H9 (cell line): ENCODE measurements around the gene SETBP1. TPM values are rescaled to one million over a fixed set of nuclear protein-coding genes. Genes with fewer than 3 reads are reported as not detected.

Source experiments
- DNase-seq: peaks from one replicate; pipeline ENCODE4 v3.0.0-alpha.2; 2017
- H2AFZ ChIP-seq: one replicate; pipeline ENCODE4 v1.6.1; 2013; ENCODE audit warnings: mild to moderate bottlenecking, low read length, control low read depth, moderate library complexity
- H2AK5ac ChIP-seq: 2 replicates; pipeline ENCODE4 v1.6.1; 2013; ENCODE audit warnings: low read length, control low read depth, mixed read lengths; ENCODE audit not compliant: insufficient read length
- H2BK120ac ChIP-seq: one replicate; pipeline ENCODE4 v1.6.1; 2013; ENCODE audit warnings: low read depth, mild to moderate bottlenecking, low read length, control low read depth, inconsistent platforms; ENCODE audit not compliant: poor library complexity, severe bottlenecking
- H2BK12ac ChIP-seq: 2 replicates; pipeline ENCODE4 v1.6.1; 2013; ENCODE audit warnings: low read length, control low read depth, mixed read lengths, low read depth; ENCODE audit not compliant: insufficient read length
- H2BK15ac ChIP-seq: 2 replicates; pipeline ENCODE4 v1.6.1; 2013; ENCODE audit warnings: low read depth, low read length, control low read depth
- H2BK20ac ChIP-seq: one replicate; pipeline ENCODE4 v1.6.1; 2013; ENCODE audit warnings: low read depth, mild to moderate bottlenecking, low read length, control low read depth, inconsistent platforms; ENCODE audit not compliant: poor library complexity, severe bottlenecking
- H2BK5ac ChIP-seq: 2 replicates; pipeline ENCODE4 v1.6.1; 2013; ENCODE audit warnings: low read length, control low read depth, mixed read lengths; ENCODE audit not compliant: insufficient read length
- H3K14ac ChIP-seq: 2 replicates; pipeline ENCODE4 v1.6.1; 2013; ENCODE audit warnings: low read length, control low read depth; ENCODE audit not compliant: insufficient read depth
- H3K18ac ChIP-seq: 2 replicates; pipeline ENCODE4 v1.6.1; 2013; ENCODE audit warnings: low read depth, mild to moderate bottlenecking, mixed read lengths, low read length, control low read depth; ENCODE audit not compliant: insufficient read length
- H3K23ac ChIP-seq: 2 replicates; pipeline ENCODE4 v1.6.1; 2013; ENCODE audit warnings: low read length, control low read depth, mixed read lengths, low read depth; ENCODE audit not compliant: insufficient read length
- H3K23me2 ChIP-seq: 2 replicates; pipeline ENCODE4 v1.6.1; 2013; ENCODE audit warnings: low read depth, mild to moderate bottlenecking, mixed read lengths, low read length, control low read depth; ENCODE audit not compliant: insufficient read length, poor library complexity, severe bottlenecking
- H3K27ac ChIP-seq: 2 replicates; pipeline ENCODE4 v1.5.1; 2013; ENCODE audit warnings: low read length, control low read depth, mixed read lengths, low read depth; ENCODE audit not compliant: insufficient read length
- H3K27me3 ChIP-seq: 2 replicates; pipeline ENCODE4 v1.6.1; 2013; ENCODE audit warnings: low read length, control low read depth, inconsistent platforms; ENCODE audit not compliant: insufficient read depth
- H3K4ac ChIP-seq: 2 replicates; pipeline ENCODE4 v1.6.1; 2013; ENCODE audit warnings: low read depth, mild to moderate bottlenecking, control low read depth, inconsistent platforms, low read length, moderate library complexity
- H3K4me1 ChIP-seq: 2 replicates; pipeline ENCODE4 v1.6.1; 2013; ENCODE audit warnings: low read length, control low read depth, inconsistent platforms; ENCODE audit not compliant: insufficient read depth
- H3K4me2 ChIP-seq: 2 replicates; pipeline ENCODE4 v1.6.1; 2013; ENCODE audit warnings: low read length, control low read depth, mixed read lengths; ENCODE audit not compliant: insufficient read length, insufficient read depth
- H3K56ac ChIP-seq: 2 replicates; pipeline ENCODE4 v1.6.1; 2013; ENCODE audit warnings: low read depth, mild to moderate bottlenecking, mixed read lengths, low read length, control low read depth; ENCODE audit not compliant: insufficient read length
- H3K79me1 ChIP-seq: 2 replicates; pipeline ENCODE4 v1.6.1; 2013; ENCODE audit warnings: low read depth, mild to moderate bottlenecking, moderate library complexity, low read length, control low read depth, inconsistent platforms; ENCODE audit not compliant: insufficient read depth, poor library complexity, severe bottlenecking
- H3K79me2 ChIP-seq: 2 replicates; pipeline ENCODE4 v1.6.1; 2013; ENCODE audit warnings: low read length, control low read depth, inconsistent platforms; ENCODE audit not compliant: insufficient read depth
- H3K9ac ChIP-seq: 2 replicates; pipeline ENCODE4 v1.6.1; 2013; ENCODE audit warnings: low read length, control low read depth, mixed read lengths; ENCODE audit not compliant: insufficient read length; ENCODE audit errors: extremely low read depth
- H3K9me3 ChIP-seq: one replicate; pipeline ENCODE4 v1.6.1; 2013; ENCODE audit warnings: low read depth, low read length, inconsistent platforms; ENCODE audit not compliant: control insufficient read depth
- H3T11ph ChIP-seq: one replicate; pipeline ENCODE4 v1.6.1; 2013; ENCODE audit warnings: mild to moderate bottlenecking, low read length, control low read depth, inconsistent platforms
- H4K20me1 ChIP-seq: one replicate; pipeline ENCODE4 v1.6.1; 2013; ENCODE audit not compliant: control insufficient read depth, insufficient read length, insufficient read depth
- H4K5ac ChIP-seq: 2 replicates; pipeline ENCODE4 v1.6.1; 2013; ENCODE audit warnings: low read depth, mild to moderate bottlenecking, mixed read lengths, low read length, control low read depth; ENCODE audit not compliant: insufficient read length
- H4K8ac ChIP-seq: replicated peaks from 2 replicates; pipeline ENCODE4 v1.6.1; 2013; ENCODE audit warnings: low read length, control low read depth, mixed read lengths, low read depth; ENCODE audit not compliant: insufficient read length
- H4K91ac ChIP-seq: 2 replicates; pipeline ENCODE4 v1.6.1; 2013; ENCODE audit warnings: low read depth, mild to moderate bottlenecking, moderate library complexity, mixed read lengths, low read length, control low read depth; ENCODE audit not compliant: insufficient read length
- H3K27ac Mint-ChIP-seq, 3 experiments: 2 replicates in 2 of 3; 3 replicates in 1 of 3; pipeline ENCODE4 v1.8.0; 2020 to 2021; ENCODE audit warnings: mixed read lengths in 3 of 3, mild to moderate bottlenecking in 1 of 3, moderate library complexity in 1 of 3
- H3K27me3 Mint-ChIP-seq: 2 replicates; pipeline ENCODE4 v1.8.0; 2021; ENCODE audit warnings: low read depth, mild to moderate bottlenecking, moderate library complexity, mixed read lengths
- H3K36me3 Mint-ChIP-seq, 3 experiments: 2 replicates in 2 of 3; 3 replicates in 1 of 3; pipeline ENCODE4 v1.8.0; 2020 to 2021; ENCODE audit warnings: low read depth in 3 of 3, mixed read lengths in 3 of 3; ENCODE audit not compliant: insufficient read depth in 1 of 3
- H3K4me1 Mint-ChIP-seq, 2 experiments: 2 replicates each; pipeline ENCODE4 v1.8.0; 2020; ENCODE audit warnings: mixed read lengths in 2 of 2
- H3K4me3 Mint-ChIP-seq, 2 experiments: 2 replicates in 1 of 2; 3 replicates in 1 of 2; pipeline ENCODE4 v1.8.0; 2020 to 2021; ENCODE audit warnings: mild to moderate bottlenecking in 2 of 2, mixed read lengths in 2 of 2, moderate library complexity in 1 of 2
- H3K9me3 Mint-ChIP-seq, 2 experiments: 2 replicates in 1 of 2; 3 replicates in 1 of 2; pipeline ENCODE4 v1.8.0; 2020; ENCODE audit warnings: mild to moderate bottlenecking in 2 of 2, mixed read lengths in 2 of 2, moderate library complexity in 1 of 2
- WGBS: extraction: QIAGEN DNeasy Blood & Tissue Kit; methylation state at CpG from one replicate; pipeline ENCODE4 v1.1.7; 2013; ENCODE audit warnings: missing lambda C conversion rate, low lambda C conversion rate, mixed read lengths; ENCODE audit not compliant: insufficient read length; ENCODE audit errors: extremely low coverage; 5-methylcytosine and 5-hydroxymethylcytosine counted together
- total RNA-seq: library from RNA; stranded (reverse); gene quantifications from 2 replicates; pipeline ENCODE4 v1.2.1, GENCODE V29; 2021
- TF ChIP-seq, protein P1 (sequence below): fragments of 200-600 bp; sonication (generic); conservative IDR thresholded peaks from 3 replicates; pipeline ENCODE4 v1.8.0; 2021; ENCODE audit warnings: antibody characterized with exemption, mild to moderate bottlenecking

SETBP1 gene
- total RNA-seq, 1 experiment from 2014 or later = 4.6 TPM

DNA sequence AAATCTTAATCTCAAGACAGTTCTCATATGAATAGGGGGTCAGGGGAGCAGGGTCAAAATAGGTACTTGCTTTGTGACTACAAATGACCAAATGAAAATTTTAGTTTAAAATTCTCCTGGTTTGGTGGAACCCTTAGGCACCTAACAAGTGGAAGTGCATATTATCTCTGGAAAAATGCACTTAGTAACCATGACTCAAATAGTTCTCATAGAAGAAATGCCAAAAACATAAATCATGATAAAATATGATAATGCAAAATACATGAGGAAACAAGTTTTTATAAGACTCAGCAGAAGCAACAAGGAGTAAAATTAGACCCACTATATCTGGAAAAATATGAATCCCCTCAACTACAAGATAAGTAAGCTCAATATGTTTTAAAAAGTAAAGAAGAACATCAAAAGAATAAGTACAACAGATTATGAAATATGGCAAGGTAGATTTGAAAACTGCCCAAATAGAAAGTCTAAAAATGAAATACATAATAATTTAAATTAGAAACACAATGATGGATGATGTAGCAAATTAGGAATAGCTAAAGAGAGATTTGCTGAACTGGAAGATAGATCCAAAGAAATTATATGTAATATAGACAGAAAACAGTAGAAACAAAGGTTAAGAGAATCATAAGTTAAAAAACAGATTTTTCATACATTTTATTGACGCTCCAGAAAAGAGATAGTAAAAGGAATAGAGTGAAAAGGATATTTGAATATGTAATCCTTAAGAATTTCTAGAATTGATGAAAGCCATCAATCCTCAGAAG is 308.3 kb downstream of the SETBP1 start:
- peaks cover 14 to 16% of the 10 kb centered on the region in 2 experiments for H3K9me3 Mint-ChIP-seq
- Histone ChIP-seq H3K9ac (no peak overlapping the region), H3K79me2 (no peaks in the 10 kb centered on the region), H2BK120ac (no peak overlapping the region), H3K4ac (no peak overlapping the region), H2BK15ac (no peak overlapping the region), H3T11ph (no peak overlapping the region), H3K56ac (no peak overlapping the region), H3K27me3 (no peaks in the 10 kb centered on the region), H3K4me2 (no peak overlapping the region), H3K18ac (no peak overlapping the region), H3K27ac (no peak overlapping the region), H3K23me2 (no peaks in the 10 kb centered on the region), H4K20me1 (no peaks in the 10 kb centered on the region), H2AFZ (no peak overlapping the region), H4K91ac (no peak overlapping the region), H3K14ac (no peak overlapping the region), H2AK5ac (no peak overlapping the region), H3K23ac (no peak overlapping the region), H2BK5ac (no peak overlapping the region), H3K79me1 (no peaks in the 10 kb centered on the region), H2BK12ac (no peak overlapping the region), H2BK20ac (no peak overlapping the region), H3K4me1 (no peaks in the 10 kb centered on the region), H3K9me3 (no peaks in the 10 kb centered on the region), H4K8ac (no peak overlapping the region), H4K5ac (no peak overlapping the region)
- H3K27me3 Mint-ChIP-seq = no peaks in the 10 kb centered on the region
- H3K27ac Mint-ChIP-seq = no peak overlapping the region
- DNase-seq = no peak
- H3K4me1 Mint-ChIP-seq = no peaks in the 10 kb centered on the region
- peaks cover 0 to 18% (median 3%) of the 10 kb centered on the region in 3 experiments; a peak in 4 of 7 replicates for H3K36me3 Mint-ChIP-seq
- H3K4me3 Mint-ChIP-seq = no peak overlapping the region
- no CpG with 5 or more reads among the region's 1 CpG for WGBS
- TF ChIP-seq, protein P1, sequence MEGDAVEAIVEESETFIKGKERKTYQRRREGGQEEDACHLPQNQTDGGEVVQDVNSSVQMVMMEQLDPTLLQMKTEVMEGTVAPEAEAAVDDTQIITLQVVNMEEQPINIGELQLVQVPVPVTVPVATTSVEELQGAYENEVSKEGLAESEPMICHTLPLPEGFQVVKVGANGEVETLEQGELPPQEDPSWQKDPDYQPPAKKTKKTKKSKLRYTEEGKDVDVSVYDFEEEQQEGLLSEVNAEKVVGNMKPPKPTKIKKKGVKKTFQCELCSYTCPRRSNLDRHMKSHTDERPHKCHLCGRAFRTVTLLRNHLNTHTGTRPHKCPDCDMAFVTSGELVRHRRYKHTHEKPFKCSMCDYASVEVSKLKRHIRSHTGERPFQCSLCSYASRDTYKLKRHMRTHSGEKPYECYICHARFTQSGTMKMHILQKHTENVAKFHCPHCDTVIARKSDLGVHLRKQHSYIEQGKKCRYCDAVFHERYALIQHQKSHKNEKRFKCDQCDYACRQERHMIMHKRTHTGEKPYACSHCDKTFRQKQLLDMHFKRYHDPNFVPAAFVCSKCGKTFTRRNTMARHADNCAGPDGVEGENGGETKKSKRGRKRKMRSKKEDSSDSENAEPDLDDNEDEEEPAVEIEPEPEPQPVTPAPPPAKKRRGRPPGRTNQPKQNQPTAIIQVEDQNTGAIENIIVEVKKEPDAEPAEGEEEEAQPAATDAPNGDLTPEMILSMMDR = no peak
